ENCODE results near the gene CYP4F8.

Gene CYP4F8

DNA sequence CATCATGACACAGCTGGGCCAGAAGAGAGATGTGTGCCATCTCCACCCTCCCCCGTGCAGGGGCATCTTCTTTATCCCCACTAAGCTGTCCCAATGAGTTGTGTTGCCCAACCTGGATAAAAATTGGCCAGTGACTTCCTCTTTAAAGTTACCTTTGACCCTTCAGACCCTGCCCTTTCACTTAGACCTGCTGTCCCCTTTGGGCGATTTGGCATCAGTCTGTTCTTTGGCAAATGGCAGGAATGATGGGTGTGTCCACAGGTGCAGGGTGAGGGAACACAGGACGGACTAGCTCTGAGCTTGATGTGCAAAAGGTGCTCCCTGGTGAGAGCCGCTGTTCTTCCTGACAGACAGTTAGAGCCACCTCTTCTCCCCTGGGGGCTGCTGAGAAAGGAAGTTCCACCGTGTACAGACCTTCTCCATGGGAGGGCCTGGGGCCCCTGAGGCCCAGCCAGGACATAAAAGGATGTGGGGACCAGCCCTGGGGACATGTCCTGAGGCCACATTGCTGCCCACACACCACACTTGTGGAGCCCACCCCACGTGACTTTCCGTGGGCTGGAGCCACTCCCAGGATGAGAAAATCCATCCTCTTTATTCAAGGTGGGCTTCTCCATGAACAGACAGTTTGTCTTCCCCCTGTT lies 1.7 kb downstream of the CYP4F8 start:
- no peak for DNase-seq

DNA sequence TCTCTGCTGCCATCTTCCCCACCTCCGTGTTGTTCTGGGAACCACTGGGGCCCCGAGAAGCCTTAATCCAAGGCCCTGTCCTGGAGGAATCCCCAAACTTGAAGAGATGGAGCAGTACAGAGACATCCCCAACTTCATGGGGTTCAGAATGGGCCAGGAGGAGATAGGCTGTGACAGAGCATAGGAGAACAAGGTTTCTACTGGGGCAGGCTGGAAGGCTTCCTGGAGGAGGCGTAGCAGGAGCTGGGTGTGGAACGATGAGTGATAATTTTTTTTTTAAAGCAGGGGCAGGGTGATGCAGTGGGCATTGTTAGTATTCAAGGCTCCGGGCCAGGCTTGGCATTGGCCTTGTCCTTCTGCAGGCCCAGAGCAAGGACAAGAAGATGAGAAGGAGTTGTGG lies 3.3 kb downstream of the CYP4F8 start:
- no peak for DNase-seq

- DNase-seq, result no peak
Observed at GRCh38 chr19:15621801-15622200, 6.8 kb downstream of the CYP4F8 start.

DNA sequence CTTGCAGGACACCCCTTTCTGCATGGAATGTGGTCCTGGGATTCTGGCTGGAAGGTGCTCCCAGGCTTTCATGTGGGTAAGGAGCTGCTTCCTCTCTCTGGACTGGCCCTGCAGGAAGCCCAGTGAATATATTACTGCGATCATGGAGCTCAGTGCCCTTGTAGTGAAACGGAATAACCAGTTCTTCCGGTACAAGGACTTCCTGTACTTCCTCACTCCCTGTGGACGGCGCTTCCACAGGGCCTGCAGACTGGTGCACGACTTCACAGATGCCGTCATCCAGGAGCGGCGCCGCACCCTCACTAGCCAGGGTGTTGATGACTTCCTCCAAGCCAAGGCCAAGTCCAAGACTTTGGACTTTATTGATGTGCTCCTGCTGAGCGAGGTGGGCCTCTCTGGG lies 8.0 kb downstream of the CYP4F8 start:
- DNase-seq, result no peak

GRCh38 chr19:15623711-15624318 lies 8.8 kb downstream of the CYP4F8 start:
- DNase-seq, result no peak

- DNase-seq, result no peak
Observed at GRCh38 chr19:15628236-15629002, 13.4 kb downstream of the CYP4F8 start.

- DNase-seq, result peak; percentile 84
Observed at GRCh38 chr19:15629003-15629880, 14.2 kb downstream of the CYP4F8 start.

- no peak for DNase-seq
Observed at GRCh38 chr19:15631817-15632216, 16.8 kb downstream of the CYP4F8 start.

DNA sequence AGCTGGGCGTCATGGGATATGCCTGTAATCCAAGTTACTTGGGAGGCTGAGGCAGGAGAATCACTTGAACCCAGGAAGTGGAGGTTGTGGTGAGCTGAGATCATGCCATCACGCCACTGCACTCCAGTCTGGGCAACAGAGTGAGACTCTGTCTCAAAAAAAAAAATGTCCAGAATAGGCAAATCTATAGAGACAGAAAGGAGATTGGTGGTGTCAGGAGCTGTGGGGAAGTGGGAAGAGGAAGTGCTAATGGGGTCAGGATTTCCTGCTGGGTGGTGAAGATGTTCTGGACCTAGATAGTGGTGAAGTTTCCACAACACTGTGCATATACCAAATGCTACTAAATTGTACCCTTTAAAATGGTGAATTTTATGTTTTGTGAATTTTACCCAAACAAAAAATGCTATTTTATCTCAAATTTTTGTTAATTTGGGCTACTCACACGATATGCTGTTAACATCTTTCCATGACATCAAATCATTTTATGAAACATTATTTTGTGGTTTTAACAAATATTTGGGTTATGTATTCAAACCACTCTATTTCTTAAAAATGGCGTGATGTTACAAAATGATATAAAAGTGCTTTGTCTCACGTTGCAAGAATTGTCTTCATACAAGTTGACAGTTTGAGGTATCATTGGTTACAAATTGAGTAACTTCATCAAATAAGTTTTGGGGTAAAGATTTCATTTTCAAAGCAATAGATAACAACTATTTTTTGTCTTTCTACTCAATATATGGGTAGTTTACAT lies 18.2 kb downstream of the CYP4F8 start:
- DNase-seq, result no peak

DNA sequence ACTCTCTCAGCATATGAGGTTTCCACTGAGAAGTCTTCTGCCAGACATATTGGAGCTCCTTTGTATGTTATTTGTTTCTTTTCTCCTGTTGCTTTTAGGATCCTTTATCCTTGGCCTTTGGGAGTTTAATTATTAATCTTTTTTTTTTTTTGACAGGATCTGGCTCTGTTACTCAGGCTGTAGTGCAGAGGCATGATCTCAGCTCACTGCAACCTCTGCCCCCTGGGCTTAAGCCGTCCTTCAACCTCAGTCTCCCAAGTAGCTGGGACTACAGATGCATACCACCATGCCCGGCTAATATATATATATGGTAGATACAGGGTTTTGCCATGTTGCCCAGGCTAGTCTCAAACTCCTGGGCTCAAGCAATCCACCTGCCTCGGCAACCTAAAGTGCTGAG lies 19.1 kb downstream of the CYP4F8 start:
- no peak for DNase-seq

DNA sequence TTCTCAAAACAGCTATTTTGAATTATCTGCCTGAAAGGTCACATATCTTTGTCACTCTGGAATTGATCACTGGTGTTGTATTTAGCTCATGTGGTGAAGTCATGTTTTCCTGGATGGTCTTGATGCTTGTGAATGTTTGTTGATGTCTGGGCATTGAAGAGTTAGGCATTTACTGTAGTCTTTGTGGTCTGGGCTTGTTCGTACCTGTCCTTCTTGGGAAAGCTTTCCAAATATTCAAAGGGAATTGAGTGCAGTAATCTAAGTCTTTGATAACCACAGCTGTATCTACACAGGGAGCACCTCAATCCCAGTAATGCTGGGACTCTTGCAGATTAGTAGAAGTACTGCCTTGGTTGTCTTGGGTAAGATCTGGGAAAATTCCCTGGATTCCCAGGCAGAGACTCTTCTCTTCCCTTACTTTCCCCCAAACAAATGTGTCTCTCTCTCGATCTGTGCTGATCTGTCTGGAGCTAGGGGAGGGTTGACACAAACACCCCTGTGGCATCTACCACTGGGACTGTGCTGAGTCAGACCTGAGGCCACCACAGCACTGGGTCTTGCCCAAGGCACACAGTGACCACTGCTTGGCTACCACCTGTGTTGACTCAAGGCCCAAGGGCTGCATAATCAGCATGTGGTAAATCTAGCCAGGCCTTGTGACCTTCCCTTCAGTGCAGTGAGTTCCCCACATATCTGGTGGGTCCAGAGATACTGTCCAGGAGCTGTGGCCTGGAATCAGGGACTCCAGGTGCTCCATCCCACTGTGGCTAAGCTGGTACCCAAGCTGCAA lies 20.2 kb downstream of the CYP4F8 start:
- DNase-seq, result no peak

DNA sequence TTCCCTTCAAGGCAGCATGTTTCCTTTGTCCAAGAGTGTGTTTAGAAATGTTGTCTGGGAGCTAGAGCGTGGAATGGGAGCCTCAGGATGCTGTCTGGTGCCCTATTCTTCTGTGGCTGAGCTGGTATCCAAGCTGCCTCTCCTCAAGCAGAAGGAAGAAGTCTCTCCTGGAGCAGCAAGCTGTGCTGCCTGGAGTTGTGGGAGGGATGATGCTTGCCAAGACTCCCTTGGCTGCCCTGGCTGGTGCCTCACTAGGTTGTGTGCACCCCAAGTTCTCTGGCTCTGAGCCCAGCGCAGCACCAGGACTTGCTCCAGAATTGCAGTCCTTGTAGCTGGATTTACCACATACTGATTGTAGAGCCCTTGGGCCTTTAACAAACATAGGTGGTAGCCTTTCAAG lies 21.0 kb downstream of the CYP4F8 start:
- no peak for DNase-seq

DNA sequence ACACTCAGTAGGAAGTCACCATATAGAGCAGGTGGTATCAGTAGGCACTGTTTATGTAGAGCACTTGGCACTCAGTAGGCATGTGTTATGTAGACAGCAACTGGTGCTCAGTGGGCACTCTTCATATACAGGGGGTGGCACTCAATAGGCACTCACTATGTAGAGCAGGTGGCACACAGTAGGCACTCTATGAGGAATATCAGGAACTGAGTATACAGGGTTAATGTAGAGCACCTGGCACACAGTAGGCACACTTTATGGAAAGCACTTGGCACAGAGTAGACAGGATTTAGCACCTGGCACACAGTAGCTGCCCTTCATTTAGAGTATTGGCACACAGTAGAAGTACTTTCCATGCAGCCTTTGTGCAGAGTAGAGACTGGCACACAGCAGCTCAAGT lies 24.6 kb downstream of the CYP4F8 start:
- DNase-seq, result no peak

- no peak for DNase-seq
Observed at GRCh38 chr19:15640294-15640903, 25.4 kb downstream of the CYP4F8 start, which contains the start of gene CYP4F3. Gene CYP4F3, plus strand, starts transcription at chr19:15640897. Its CDS starts 519 bp downstream, at chr19:15641416.

DNA sequence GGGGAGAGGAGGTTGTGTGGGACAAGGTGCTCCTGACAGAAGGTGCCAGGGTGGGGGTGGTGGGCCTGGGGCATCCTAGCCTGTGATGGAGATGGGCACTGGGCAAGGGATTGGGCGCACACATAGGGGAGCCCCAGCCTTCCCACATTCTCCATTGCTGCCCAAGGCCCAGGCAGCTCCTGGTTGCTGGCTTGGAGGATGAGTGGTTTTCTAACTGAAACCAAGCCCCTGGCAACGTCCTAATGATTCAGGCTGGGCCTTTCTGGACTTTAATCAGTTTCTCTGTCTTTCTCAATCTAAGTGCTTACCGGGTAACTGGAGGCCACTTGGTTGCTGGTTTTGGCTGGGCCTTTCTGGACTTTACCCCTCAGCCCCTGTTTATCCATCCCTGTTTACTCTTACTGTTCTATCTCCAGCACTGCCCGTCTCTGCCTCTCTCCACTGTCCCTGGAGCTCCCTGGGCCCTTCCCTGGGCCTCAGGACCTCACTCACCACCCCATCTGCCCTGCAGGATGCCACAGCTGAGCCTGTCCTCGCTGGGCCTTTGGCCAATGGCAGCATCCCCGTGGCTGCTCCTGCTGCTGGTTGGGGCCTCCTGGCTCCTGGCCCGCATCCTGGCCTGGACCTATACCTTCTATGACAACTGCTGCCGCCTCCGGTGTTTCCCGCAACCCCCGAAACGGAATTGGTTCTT lies 26.0 kb downstream of the CYP4F8 start:
- DNase-seq, result no peak

DNA sequence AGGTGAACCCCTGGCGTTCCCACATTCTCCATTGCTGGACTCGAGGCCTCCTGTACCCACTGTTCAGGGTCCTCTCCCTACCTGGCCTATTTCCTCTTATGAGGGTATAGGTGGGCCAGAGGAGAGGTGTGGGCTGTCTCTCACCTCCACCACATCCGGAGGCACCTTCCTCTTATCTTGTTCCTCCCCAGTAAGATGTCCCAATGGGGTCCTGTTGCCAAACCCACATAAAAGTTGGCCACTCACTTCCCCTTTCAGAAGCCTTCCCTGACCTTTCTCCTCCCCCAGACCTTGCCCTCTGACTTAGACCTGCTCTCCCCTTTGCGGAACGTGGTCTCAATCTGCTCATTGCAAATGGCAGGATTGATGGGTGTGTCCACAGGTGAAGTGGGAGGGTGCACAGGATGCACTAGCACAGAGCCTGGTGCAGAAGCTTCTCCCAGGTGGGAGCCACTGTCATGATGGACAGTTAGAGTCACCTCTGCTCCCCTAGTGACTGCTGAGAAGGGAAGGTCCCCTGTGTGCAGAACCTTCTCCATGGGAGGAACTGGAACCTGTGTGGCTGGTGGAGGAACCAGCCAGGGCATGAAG lies 27.0 kb downstream of the CYP4F8 start:
- no peak for DNase-seq

DNA sequence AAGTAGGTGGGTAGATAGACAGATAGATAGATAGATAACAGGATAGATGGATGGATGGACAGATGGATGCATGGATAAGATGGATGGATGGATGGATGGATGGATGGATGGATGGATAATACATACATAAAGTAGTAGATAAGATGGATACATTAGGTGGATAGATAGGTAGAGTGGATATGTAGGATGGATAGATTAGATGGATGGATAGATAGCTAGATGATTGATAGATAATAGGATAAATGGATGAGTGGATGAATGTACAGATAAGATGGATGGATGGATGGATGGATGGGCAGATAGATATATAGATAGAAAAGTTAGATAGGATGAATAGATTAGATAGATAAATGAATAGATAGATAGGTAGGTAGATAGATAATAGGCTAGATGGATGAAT lies 27.8 kb downstream of the CYP4F8 start:
- no peak for DNase-seq

DNA sequence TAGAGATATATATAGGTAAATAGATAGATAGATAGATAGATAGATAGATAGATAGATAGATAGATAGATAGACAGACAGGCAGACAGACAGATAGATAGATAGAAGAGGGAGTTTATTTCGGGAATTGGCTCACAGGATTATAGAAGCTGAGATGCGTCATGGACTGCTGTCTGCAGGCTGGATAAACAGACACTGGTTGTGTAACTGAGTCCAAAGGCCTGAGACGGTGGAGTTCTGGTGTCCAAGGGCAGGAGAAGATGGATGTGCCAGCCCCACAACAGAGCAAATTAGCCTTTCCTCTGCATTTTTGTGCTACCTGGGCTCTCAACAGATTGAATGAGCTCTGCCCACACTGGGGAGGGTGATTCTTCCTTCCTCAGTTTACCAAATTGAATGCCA lies 28.4 kb downstream of the CYP4F8 start:
- DNase-seq, result no peak

- no peak for DNase-seq
Observed at GRCh38 chr19:15644066-15644741, 29.2 kb downstream of the CYP4F8 start.

All from stimulated activated CD4-positive, alpha-beta T cell treated with anti-CD3 and anti-CD28 coated beads, Interleukin-1b, Interleukin-23, amount 100 ng/mL, for 48 hours (primary cell).